NCI-H2171 (cell line): Measurements from ENCODE around the gene ENTPD5.

Experiments used
- DNase-seq: peaks from one replicate; lab custom pipeline; 2025; lab: John Stamatoyannopoulos, UW

Gene ENTPD5, protein sequence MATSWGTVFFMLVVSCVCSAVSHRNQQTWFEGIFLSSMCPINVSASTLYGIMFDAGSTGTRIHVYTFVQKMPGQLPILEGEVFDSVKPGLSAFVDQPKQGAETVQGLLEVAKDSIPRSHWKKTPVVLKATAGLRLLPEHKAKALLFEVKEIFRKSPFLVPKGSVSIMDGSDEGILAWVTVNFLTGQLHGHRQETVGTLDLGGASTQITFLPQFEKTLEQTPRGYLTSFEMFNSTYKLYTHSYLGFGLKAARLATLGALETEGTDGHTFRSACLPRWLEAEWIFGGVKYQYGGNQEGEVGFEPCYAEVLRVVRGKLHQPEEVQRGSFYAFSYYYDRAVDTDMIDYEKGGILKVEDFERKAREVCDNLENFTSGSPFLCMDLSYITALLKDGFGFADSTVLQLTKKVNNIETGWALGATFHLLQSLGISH

GRCh38 chr14:74018586-74019407, at the start of gene ENTPD5, which contains the start of gene BBOF1:
Gene ENTPD5, minus strand, starts transcription at chr14:74019288. Its CDS starts 31,186 bp downstream, at chr14:73988102.
Gene BBOF1, plus strand, starts transcription at chr14:74019349. Its CDS starts 130 bp downstream, at chr14:74019479.
- DNase-seq: peak; percentile 81

- DNase-seq: no peak
Measured at GRCh38 chr14:74065746-74066575, 46.9 kb upstream of the ENTPD5 start.

GRCh38 chr14:74064883-74065282, 45.8 kb upstream of the ENTPD5 start:
- no peak for DNase-seq

DNA sequence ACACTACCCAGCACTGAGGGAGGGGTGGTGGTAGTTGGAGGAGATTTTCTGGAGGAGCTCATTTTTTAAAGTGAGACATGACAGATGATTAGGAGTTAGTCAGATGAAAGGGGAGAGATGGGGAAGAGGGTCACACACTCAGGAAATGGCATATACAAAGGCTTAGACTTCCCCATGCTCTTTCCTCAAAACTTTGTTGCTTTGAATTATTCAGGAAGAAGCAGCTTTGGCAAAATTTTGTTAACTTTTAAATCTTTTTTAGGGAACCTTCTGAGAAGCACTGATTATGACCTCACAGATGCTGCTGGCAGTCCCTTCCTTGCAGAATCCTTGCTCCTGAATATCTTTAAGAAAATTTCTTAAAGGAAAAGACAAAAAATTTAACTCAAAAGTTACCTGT, 45.3 kb upstream of the ENTPD5 start:
- no peak for DNase-seq

- DNase-seq: no peak
Measured at GRCh38 chr14:74062809-74063150, 43.7 kb upstream of the ENTPD5 start.

DNA sequence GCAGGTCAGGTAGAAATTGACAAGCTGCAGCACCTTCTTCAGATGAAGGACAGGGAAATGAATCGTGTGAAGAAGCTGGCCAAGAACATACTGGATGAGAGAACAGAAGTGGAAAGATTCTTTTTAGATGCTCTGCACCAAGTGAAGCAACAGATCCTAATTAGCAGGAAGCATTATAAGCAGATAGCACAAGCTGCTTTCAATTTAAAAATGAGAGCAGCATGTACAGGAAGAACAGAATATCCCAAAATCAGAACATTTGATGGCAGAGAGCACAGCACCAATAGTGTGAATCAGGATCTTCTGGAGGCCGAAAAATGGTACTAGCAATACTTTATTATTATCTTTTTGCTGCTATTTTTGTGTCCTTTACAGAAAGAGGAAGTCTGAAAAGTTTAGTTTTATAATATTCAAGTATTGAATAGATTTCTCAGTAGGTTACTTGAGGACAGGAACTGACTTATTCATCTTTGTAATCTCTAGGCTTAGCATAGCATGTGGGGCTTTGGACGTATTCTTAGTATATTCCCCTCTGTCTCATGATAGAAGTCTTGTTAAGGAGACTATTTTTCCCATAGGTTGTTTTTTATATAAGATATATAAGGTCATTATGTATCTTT, 30.9 kb upstream of the ENTPD5 start:
- no peak for DNase-seq

DNA sequence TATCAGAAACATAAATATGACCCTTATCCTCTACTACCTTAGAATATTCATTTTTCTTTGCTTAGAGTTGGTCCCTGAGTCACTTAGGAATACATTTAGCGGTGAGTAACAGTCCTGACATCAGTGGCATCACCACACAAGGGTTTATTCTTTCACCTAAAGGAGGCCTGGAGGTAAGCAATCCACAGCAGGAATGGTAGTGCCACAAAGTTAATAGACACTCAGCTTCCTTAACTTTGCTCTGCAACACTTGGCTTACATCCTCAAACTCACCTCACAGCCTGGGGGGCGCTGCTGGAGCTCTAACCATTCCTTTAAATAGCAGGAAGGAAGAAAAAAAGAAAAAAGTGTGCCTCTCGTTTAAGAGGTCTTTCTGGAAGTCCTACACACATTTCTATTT, 29.2 kb upstream of the ENTPD5 start:
- DNase-seq: no peak

DNA sequence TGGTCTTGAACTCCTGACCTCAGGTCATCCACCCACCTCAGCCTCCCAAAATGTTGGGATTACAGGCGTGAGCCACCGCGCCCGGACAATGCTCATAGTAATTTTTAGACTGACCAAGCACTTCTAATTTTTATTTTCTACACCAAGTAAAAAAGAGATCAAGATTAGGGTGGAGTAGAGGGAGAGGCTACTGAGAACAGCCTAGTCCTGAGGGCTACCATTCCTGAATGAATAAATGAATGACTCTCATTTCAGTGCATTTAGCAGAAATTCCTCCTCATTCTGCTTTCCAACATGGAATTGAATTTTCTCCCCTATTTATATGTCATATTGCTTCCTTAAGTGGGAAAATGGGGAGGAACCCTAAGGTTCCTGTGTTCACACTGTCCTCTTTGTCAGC, 26.4 kb upstream of the ENTPD5 start:
- no peak for DNase-seq

DNA sequence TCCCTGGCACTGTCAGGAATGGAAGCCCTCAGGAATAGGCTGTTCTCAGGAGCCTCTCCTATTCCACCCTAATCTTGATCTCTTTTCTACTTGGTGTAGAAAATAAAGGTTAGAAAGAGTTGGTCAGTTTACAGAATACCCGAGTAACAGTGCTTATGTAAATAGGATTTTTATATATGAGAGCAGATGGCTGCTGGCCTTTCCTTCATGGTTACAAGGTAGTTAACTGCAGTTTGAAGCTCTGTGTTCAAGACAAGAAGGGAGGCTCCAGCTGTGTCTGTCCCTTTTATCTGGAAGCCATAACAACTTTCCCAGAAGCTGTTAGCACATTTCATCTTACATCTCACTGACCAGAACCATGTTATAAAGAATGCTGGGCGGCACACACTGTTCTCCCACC, 23.2 kb upstream of the ENTPD5 start:
- DNase-seq: no peak

- DNase-seq: peak; percentile 18
Measured at GRCh38 chr14:74038020-74038859, 19.2 kb upstream of the ENTPD5 start.

DNA sequence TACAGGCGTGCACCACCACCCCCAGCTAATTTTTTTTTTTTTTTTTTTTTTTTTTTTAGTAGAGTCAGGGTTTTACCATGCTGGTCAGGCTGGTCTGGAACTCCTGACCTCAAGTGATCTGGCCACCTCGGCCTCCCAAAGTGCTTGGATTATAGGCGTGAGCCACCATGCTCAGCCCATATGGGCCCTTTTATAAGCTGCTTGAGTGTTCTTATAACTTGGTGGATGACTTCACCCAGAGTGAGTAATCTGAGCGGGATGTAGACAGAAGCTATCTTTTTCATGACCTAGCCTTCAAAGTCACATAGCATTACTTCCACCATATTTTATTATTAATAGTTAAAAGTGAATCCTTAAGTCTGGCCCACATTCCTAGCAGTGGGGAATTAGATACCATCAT, 16.5 kb upstream of the ENTPD5 start:
- DNase-seq: no peak

- DNase-seq: no peak
Measured at GRCh38 chr14:74034572-74034971, 15.5 kb upstream of the ENTPD5 start.

- no peak for DNase-seq
Measured at GRCh38 chr14:74029136-74029535, 10.0 kb upstream of the ENTPD5 start.

DNA sequence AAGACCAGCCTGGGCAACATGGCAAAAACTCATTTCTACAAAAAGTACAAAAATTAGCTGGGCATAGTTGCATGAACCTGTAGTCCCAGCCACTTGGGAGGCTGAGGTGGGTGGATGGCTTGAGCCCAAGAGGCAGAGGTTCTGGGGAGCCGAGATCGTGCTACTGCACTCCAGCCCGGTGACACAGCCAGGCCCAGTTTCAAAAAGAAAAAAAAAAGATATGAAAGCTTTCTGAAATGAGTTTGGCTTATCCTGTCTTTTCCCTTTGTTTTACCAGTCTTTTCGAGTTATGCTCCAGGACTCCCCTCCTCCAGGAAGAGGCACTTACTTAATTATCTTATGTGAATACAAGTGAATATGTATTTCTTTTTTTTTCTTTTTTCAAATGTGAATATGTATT, 3.3 kb upstream of the ENTPD5 start:
- no peak for DNase-seq

DNA sequence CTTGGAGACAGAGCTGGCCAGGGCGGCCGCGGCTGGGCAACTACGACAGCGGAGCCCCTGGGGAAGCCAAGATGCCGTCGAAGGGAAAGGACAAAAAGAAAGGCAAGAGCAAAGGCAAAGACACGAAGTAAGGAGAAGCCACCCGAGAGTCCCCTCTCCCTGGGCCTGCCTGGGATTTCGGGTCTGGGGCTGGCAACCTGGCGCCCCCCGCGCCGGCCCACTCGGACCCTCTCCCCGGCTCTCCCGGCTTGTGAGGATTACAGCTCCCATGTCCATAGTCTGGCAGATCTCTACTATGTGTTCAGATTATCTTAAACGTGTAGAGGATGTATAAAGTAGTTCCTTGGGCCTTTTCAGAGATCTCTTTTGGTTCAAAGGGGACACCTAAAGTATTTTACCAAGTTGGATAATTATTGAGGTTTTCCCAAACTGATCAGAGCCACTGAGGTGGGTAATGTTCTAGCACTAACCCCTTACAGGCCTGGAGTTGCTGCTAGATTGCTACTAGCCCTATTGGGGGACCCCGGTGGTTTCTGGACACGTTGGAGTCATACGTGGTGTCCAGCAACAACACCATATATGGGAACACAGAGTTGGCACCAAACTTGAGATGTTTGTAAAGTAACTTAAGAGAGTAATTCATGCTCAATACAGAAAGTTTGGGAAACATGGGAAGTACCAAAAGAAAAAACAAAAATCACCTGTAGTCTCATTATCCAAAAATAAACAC, 485 bp upstream of the ENTPD5 start:
- no peak for DNase-seq

DNA sequence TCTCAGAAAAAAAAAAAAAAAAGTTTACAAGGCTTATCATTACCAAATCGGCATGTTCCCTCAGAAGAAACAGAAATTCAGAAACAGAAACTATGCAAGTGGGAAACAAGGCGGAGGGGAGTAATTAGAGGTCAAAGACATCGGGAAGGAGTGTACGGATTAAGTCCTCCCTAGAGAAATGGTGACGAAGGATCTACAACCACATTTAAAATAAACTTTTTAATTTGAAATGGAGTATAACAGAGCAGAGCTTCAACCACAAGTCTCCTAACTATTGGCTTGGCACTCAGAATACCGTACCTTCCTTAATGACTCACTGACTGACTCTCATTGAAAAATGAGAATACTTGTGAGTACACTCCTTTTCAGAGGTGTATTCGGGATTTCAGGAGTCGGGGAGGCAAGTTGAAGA, 908 bp downstream of the ENTPD5 start:
- no peak for DNase-seq

DNA sequence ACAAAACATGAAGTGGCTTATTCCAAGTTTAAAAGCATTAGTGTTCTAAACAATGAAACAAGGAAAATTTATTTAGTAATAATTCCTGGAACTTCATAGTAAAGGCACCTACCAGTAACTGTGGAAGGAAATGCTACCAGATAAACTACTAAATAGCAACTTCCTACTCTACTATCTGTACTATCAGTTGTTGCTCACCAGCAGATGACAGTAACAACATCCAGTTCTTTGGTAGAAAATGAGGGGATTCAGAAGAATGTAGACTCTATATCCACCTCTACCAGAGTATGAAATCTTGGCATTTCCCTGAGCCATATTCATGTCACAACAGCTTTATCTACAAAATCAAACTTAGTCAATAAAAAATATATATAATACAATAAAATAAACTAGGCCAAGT, 3.1 kb downstream of the ENTPD5 start:
- no peak for DNase-seq

- no peak for DNase-seq
Measured at GRCh38 chr14:74015176-74015575, 3.9 kb downstream of the ENTPD5 start.

- no peak for DNase-seq
Measured at GRCh38 chr14:74014299-74014698, 4.8 kb downstream of the ENTPD5 start.

GRCh38 chr14:74008843-74009499, 10.1 kb downstream of the ENTPD5 start:
- no peak for DNase-seq
